Vagina (tissue), 2 donors: Measurements from ENCODE around the gene HSBP1.

Experiments used
- CTCF ChIP-seq, 3 experiments: fragments of 450-650 bp in 2 of 3; fragments of 200-600 bp in 1 of 3; sonication (generic) in 1 of 3; IDR thresholded peaks; one replicate each; pipeline ENCODE4 v1.5.1; 2017 to 2019; ENCODE audit warnings: antibody characterized with exemption in 3 of 3, mild to moderate bottlenecking in 2 of 3, moderate library complexity in 2 of 3
- POLR2A ChIP-seq, 2 donors: fragments of 450-650 bp; IDR thresholded peaks; one replicate each; pipeline ENCODE4 v1.6.1; 2017; ENCODE audit warnings: antibody characterized with exemption in 2 of 2, mild to moderate bottlenecking in 2 of 2, moderate library complexity in 2 of 2
- POLR2AphosphoS5 ChIP-seq, 2 donors: sonication (generic); formaldehyde crosslinking; IDR thresholded peaks; one replicate each; pipeline ENCODE4 v1.9.0; 2017; ENCODE audit warnings: antibody characterized with exemption in 2 of 2, mild to moderate bottlenecking in 2 of 2, low read depth in 1 of 2; ENCODE audit not compliant: insufficient read depth in 1 of 2

GRCh38 chr16:83842291-83842690, 34.5 kb downstream of the HSBP1 start:
- TF ChIP-seq POLR2A (IDR thresholded peaks at IDR 0.05) (no peak), POLR2AphosphoS5 (IDR thresholded peaks at IDR 0.05; ENCODE audit: insufficient read depth in 1 of 2, low read depth in 1 of 2) (no peak), CTCF (IDR thresholded peaks at IDR 0.05) (no peak)
